ENCODE measurements around the gene DCT.

The DCT gene

GRCh38 chr13:94390881-94391280, 88.6 kb downstream of the DCT start:
- FAIRE-seq = no peak

GRCh38 chr13:94389604-94390351, 89.7 kb downstream of the DCT start:
- FAIRE-seq = no peak

- no peak for FAIRE-seq
Observed at GRCh38 chr13:94387047-94387446, 92.4 kb downstream of the DCT start.
